ENCODE measurements around the gene PRMT7. TPM values are rescaled to one million over a fixed set of nuclear protein-coding genes. Genes with fewer than 3 reads are reported as not detected.

The PRMT7 gene
- total RNA-seq, 4 donors from 2014 or later: 22.3 to 56.7 (median 35.8) TPM

- ATAC-seq (ENCODE audit: low FRiP score): no peak
- DNase-seq (ENCODE audit: low spot score): no peak
- TF ChIP-seq CTCF (IDR thresholded peaks at IDR 0.05): no peak
These were observed 60.4 kb downstream of the PRMT7 start for GRCh38 chr16:68371276-68371651.

GRCh38 chr16:68371706-68372380 lies 61.0 kb downstream of the PRMT7 start:
- ATAC-seq (ENCODE audit: low FRiP score): no peak
- no peak for DNase-seq (ENCODE audit: low spot score)

GRCh38 chr16:68372381-68372720 lies 61.5 kb downstream of the PRMT7 start:
- ATAC-seq (ENCODE audit: low FRiP score) (no peak), DNase-seq (ENCODE audit: low spot score) (no peak)
- TF ChIP-seq CTCF (IDR thresholded peaks at IDR 0.05): no peak

More at GRCh38 chr16:68371706-68372380, 61.0 kb downstream of the PRMT7 start:
- TF ChIP-seq CTCF (IDR thresholded peaks at IDR 0.05): no peak

GRCh38 chr16:68372806-68373205 lies 62.0 kb downstream of the PRMT7 start:
- TF ChIP-seq CTCF (IDR thresholded peaks at IDR 0.05): no peak
- DNase-seq (ENCODE audit: low spot score): no peak
- no peak for ATAC-seq (ENCODE audit: low FRiP score)

- ATAC-seq (ENCODE audit: low FRiP score) (no peak), DNase-seq (ENCODE audit: low spot score) (no peak)
- no peak for TF ChIP-seq CTCF (IDR thresholded peaks at IDR 0.05)
These were observed 62.9 kb downstream of the PRMT7 start for GRCh38 chr16:68373528-68374245.

- DNase-seq (ENCODE audit: low spot score) (no peak), ATAC-seq (ENCODE audit: low FRiP score) (no peak)
- no peak for TF ChIP-seq CTCF (IDR thresholded peaks at IDR 0.05)
These were observed 63.5 kb downstream of the PRMT7 start for GRCh38 chr16:68374246-68374805.
